Spleen (tissue), 11 donors: ENCODE results near the gene RAE1. TPM values are rescaled to one million over a fixed set of nuclear protein-coding genes. Genes with fewer than 3 reads are reported as not detected.
A peak's percentile ranks its signal among the peaks of the same experiment; 100 is the strongest.

ENCODE experiments used
- DNase-seq: peaks from one replicate; pipeline ENCODE4 v3.0.0-alpha.2; 2020
- H3K27ac ChIP-seq, 8 donors: fragments of 200-600 bp; sonication (generic) in 7 of 8; 1 replicate in 4 of 8; 2 replicates in 4 of 8; pipeline versions ENCODE4 v1.5.0 to v1.8.0; 2016 to 2021; ENCODE audit warnings: inconsistent platforms in 4 of 8, mild to moderate bottlenecking in 4 of 8, moderate library complexity in 1 of 8
- H3K27me3 ChIP-seq, 7 donors: fragments of 200-600 bp; sonication (generic) in 6 of 7; replicated peaks in 1 of 7; 1 replicate in 4 of 7; 2 replicates in 3 of 7; pipeline versions ENCODE4 v1.5.0 to v1.8.0; 2016 to 2021; ENCODE audit warnings: inconsistent platforms in 3 of 7, mild to moderate bottlenecking in 1 of 7
- H3K36me3 ChIP-seq, 6 donors: fragments of 200-600 bp; sonication (generic) in 5 of 6; 1 replicate in 4 of 6; 2 replicates in 2 of 6; pipeline versions ENCODE4 v1.5.0 to v1.8.0; 2016 to 2021; ENCODE audit warnings: inconsistent platforms in 2 of 6
- H3K4me1 ChIP-seq, 6 donors: fragments of 200-600 bp; sonication (generic) in 5 of 6; 1 replicate in 3 of 6; 2 replicates in 3 of 6; pipeline versions ENCODE4 v1.5.0 to v1.8.0; 2016 to 2021; ENCODE audit warnings: inconsistent platforms in 3 of 6
- H3K4me3 ChIP-seq, 8 donors: fragments of 200-600 bp; sonication (generic) in 7 of 8; 1 replicate in 4 of 8; 2 replicates in 4 of 8; pipeline versions ENCODE4 v1.5.0 to v1.8.0; 2016 to 2021; ENCODE audit warnings: inconsistent platforms in 4 of 8, mild to moderate bottlenecking in 4 of 8, moderate library complexity in 2 of 8
- H3K9me3 ChIP-seq, 8 donors: fragments of 200-600 bp; sonication (generic) in 7 of 8; 1 replicate in 4 of 8; 2 replicates in 4 of 8; pipeline versions ENCODE4 v1.5.0 to v1.8.0; 2016 to 2021; ENCODE audit warnings: inconsistent platforms in 4 of 8
- POLR2A ChIP-seq, 3 donors: fragments of 450-650 bp; IDR thresholded peaks; one replicate each; pipeline ENCODE4 v1.5.1; 2017; ENCODE audit warnings: antibody characterized with exemption in 3 of 3, mild to moderate bottlenecking in 1 of 3
- POLR2AphosphoS5 ChIP-seq, 3 donors: sonication (generic); formaldehyde crosslinking; IDR thresholded peaks; one replicate each; pipeline ENCODE4 v1.5.1; 2017; ENCODE audit warnings: antibody characterized with exemption in 3 of 3
- WGBS, 5 donors: extraction: QIAGEN DNeasy Blood & Tissue Kit in 3 of 5; methylation state at CpG; one replicate each; pipeline versions ENCODE4 v1.1.5 to v1.1.7; 2013 to 2018; 5-methylcytosine and 5-hydroxymethylcytosine counted together
- intact Hi-C: fragments of 100-400 bp; cut with DNase I; formaldehyde crosslinking; loops from one replicate; pipeline ENCODE4 v1.15.0; 2023; ENCODE audit warnings: low total_unique reads
- polyA plus RNA-seq, 3 donors: library from polyadenylated mRNA; stranded (reverse); fragments of 200-250 nt; gene quantifications; one replicate each; pipeline ENCODE4 v1.2.1, GENCODE V29; 2013
- total RNA-seq, 7 donors: library from RNA; depleted of rRNA in 3 of 7; stranded (reverse); fragments of >200 nt in 3 of 7; fragmentation: NEBNext Ultra II Directional in 4 of 7; extraction: Animal tissue kit (Norgen Biotek cat#: 25700) in 4 of 7; gene quantifications; one replicate each; pipeline versions ENCODE4 v1.1.0 to v1.2.1, GENCODE V29; 2016 to 2021
- TF ChIP-seq, protein P1 (sequence below), 11 experiments: fragments of 200-600 bp in 7 of 11; fragments of 450-650 bp in 4 of 11; sonication (generic) in 4 of 11; IDR thresholded peaks in 8 of 11; conservative IDR thresholded peaks in 3 of 11; 1 replicate in 7 of 11; 2 replicates in 4 of 11; pipeline versions ENCODE4 v1.4.0 to v1.8.0; 2016 to 2021; ENCODE audit warnings: antibody characterized with exemption in 11 of 11, inconsistent platforms in 4 of 11, mild to moderate bottlenecking in 1 of 11
- donor health status: healthy with polysubstance abuse.
- donor health status: DM: no; HTN: no; CAD: no; lungs with moderate emphysema.
- donor health status: DM: no; HTN: no; CAD: no.
- donor health status: Bipolar disorder and iron deficiency.
- donor health status: healthy.
- donor health status: DM: no; HTN: no; CAD: no.
- donor health status: DM: yes; HTN: yes; CAD: no.

RAE1 gene
- total and polyA plus RNA-seq, 10 donors: 16.2 to 41.3 (median 23.1) TPM

DNA sequence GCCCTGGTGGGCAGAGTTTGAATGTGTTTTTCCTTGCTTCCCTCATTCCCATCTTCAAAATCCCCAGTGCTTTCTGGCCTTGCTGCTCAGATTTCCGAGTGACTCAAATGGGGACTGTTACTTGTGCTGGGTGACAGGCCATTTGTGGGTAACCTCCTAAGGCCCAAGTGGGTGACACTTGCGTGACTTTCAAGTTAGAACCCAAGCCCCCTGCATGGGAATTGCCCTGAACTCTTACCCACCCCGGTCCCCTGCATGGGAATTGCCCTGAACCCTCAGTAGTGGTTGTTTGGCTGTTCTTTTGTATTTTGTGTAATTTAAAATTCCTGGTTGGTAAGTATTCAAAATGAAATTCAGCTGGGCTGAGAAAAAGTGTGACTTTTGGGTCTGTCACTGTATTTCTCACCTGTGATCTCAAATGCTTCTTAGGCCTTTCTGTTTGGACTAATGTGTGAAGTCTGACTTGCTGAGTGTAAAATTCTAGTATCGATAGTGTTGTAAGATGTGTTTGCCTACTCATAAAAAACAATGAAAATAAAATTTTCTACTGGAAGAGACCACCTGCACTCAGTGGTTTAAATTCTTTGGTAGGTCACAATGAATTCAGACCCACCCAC, 27.7 kb downstream of the RAE1 start:
- intact Hi-C loops: no loop called here
- Histone ChIP-seq H3K27me3 (no peaks in the 10 kb centered on the region), H3K27ac (peak overlapping the region in 1 of 8 donors; percentile 1), H3K36me3 (peaks cover 0 to 69% (median 38%) of the 10 kb centered on the region in 6 donors), H3K4me3 (no peak overlapping the region), H3K4me1 (peaks cover 6 to 61% (median 39%) of the 10 kb centered on the region in 6 donors), H3K9me3 (no peaks in the 10 kb centered on the region)
- no peak for DNase-seq
- WGBS, 5 donors: 78 to 87% (median 81%) methylated on average over 4 of the region's 4 CpGs
- TF ChIP-seq POLR2A (IDR thresholded peaks at IDR 0.05): no peak
- TF ChIP-seq, protein P1, sequence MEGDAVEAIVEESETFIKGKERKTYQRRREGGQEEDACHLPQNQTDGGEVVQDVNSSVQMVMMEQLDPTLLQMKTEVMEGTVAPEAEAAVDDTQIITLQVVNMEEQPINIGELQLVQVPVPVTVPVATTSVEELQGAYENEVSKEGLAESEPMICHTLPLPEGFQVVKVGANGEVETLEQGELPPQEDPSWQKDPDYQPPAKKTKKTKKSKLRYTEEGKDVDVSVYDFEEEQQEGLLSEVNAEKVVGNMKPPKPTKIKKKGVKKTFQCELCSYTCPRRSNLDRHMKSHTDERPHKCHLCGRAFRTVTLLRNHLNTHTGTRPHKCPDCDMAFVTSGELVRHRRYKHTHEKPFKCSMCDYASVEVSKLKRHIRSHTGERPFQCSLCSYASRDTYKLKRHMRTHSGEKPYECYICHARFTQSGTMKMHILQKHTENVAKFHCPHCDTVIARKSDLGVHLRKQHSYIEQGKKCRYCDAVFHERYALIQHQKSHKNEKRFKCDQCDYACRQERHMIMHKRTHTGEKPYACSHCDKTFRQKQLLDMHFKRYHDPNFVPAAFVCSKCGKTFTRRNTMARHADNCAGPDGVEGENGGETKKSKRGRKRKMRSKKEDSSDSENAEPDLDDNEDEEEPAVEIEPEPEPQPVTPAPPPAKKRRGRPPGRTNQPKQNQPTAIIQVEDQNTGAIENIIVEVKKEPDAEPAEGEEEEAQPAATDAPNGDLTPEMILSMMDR (IDR thresholded peaks at IDR 0.05 in 8 of 11, conservative IDR thresholded peaks at IDR 0.05 in 3 of 11): no peak
- TF ChIP-seq POLR2AphosphoS5 (IDR thresholded peaks at IDR 0.05): no peak

DNA sequence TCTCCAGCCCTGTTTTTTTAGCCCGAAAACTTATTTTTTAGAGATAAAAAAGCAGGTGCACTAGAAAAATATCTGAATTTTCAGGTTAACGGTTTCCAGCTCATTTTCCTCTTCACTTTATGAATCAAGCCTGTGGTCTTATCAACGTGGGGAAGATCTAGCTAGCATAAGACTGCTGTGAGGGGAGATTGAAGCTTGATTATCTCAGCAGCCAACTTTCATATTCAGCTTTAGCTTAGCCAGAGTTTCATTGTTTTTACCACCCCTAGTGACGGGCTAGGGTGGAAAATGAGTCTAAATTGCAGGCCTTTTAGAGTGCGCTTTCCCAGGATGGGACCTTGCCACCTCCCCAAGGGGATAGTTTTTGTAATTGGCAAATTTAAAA, 28.2 kb downstream of the RAE1 start:
- no peak for TF ChIP-seq POLR2A (IDR thresholded peaks at IDR 0.05)
- TF ChIP-seq, protein P1 (IDR thresholded peaks at IDR 0.05 in 8 of 11, conservative IDR thresholded peaks at IDR 0.05 in 3 of 11): no peak
- no peak for TF ChIP-seq POLR2AphosphoS5 (IDR thresholded peaks at IDR 0.05)
- no peak for DNase-seq
- intact Hi-C loops: no loop called here
- Histone ChIP-seq H3K27ac (peak overlapping the region in 1 of 8 donors; percentile 1), H3K4me1 (peaks cover 6 to 61% (median 37%) of the 10 kb centered on the region in 6 donors), H3K27me3 (no peaks in the 10 kb centered on the region), H3K36me3 (peaks cover 0 to 64% (median 38%) of the 10 kb centered on the region in 6 donors), H3K9me3 (no peaks in the 10 kb centered on the region), H3K4me3 (no peak overlapping the region)
- 77 to 87% (median 80%) methylated on average over 5 of the region's 5 CpGs for WGBS, 5 donors

DNA sequence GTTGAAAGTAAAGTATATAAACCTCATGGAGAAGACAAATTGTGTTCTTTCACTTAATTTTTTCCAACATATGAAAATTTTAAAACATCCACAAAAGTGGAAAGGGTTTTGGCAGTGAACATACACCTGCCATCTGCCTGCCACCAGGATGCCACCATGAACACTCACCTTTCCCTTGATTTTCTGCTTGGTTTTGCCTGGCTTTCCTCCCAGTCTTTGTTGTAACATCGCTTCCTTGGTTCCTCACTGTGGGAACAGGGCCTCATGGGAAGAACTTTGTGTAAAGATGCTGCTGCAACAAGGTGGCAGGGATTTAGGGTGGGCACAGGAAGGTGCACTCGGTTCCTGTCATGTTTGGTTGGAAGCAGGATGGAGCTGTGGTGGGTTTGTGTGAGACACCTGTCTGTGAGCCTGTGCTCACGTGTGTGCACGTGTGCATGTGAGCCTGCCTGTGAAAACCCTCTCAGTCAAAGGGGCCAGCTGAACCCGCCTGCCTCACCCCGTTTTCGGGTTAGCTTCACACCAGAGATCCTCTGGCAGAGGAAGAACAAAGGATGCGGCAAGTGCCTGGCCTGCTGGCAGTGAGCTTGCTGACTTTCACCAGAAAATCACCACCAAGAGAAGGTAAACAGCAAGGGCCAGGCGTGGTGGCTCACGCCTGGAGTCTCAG, 29.2 kb downstream of the RAE1 start:
- Histone ChIP-seq H3K9me3 (no peaks in the 10 kb centered on the region), H3K4me3 (no peak overlapping the region), H3K4me1 (peaks cover 6 to 61% (median 33%) of the 10 kb centered on the region in 6 donors), H3K27ac (no peak overlapping the region), H3K27me3 (no peaks in the 10 kb centered on the region), H3K36me3 (peaks cover 0 to 54% (median 39%) of the 10 kb centered on the region in 6 donors)
- TF ChIP-seq POLR2A (IDR thresholded peaks at IDR 0.05) (no peak), POLR2AphosphoS5 (IDR thresholded peaks at IDR 0.05) (no peak)
- TF ChIP-seq, protein P1 (IDR thresholded peaks at IDR 0.05 in 8 of 11, conservative IDR thresholded peaks at IDR 0.05 in 3 of 11): no peak
- intact Hi-C loops: no loop called here
- DNase-seq: peak; percentile 57
- 83 to 90% (median 87%) methylated on average over 10 of the region's 10 CpGs for WGBS, 5 donors
